PC-9 (cell line): ENCODE results near the gene AIG1.

Source experiments
- CTCF ChIP-seq: fragments of 200-600 bp; sonication (generic); conservative IDR thresholded peaks from 2 replicates; pipeline ENCODE4 v1.6.1; 2017; ENCODE audit warnings: mixed run types, antibody characterized with exemption, mild to moderate bottlenecking, moderate library complexity
- EZH2 ChIP-seq: fragments of 200-600 bp; sonication (generic); IDR thresholded peaks from 2 replicates; pipeline ENCODE4 v1.8.0; 2017; ENCODE audit warnings: antibody characterized with exemption, low read depth

- no peak for TF ChIP-seq CTCF
- no peak for TF ChIP-seq EZH2
These were observed 11.1 kb upstream of the AIG1 start for GRCh38 chr6:143049611-143050010.
